ENCODE measurements around the gene EBF3. TPM values are rescaled to one million over a fixed set of nuclear protein-coding genes. Genes with fewer than 3 reads are reported as not detected.

EBF3 gene
- total RNA-seq, 2 experiments from 2014 or later: not detected

- H3K9me3 Mint-ChIP-seq: no peaks in the 10 kb centered on the region
- CTCF ChIA-PET: interaction anchor here (1.7 kb wide), 1 partner anchor 15 kb away, joined by 4 read pairs; no protein-coding TSS in a partner anchor
- DNase-seq: no peak
- H3K27ac Mint-ChIP-seq: no peak overlapping the region
- H3K27me3 Mint-ChIP-seq (ENCODE audit: low read depth): no peaks in the 10 kb centered on the region
- intact Hi-C loops (cut with micrococcal nuclease): no loop called here
- H3K4me1 Mint-ChIP-seq (ENCODE audit: low read depth): no peaks in the 10 kb centered on the region
- no peak overlapping the region for H3K4me3 Mint-ChIP-seq
- no peaks in the 10 kb centered on the region for H3K36me3 Mint-ChIP-seq (ENCODE audit: low read depth)
Observed at GRCh38 chr10:129880191-129880870, 83.7 kb downstream of the EBF3 start.

GRCh38 chr10:129879655-129880054, 84.4 kb downstream of the EBF3 start:
- Mint-ChIP-seq H3K27ac (no peak overlapping the region), H3K27me3 (ENCODE audit: low read depth) (no peaks in the 10 kb centered on the region), H3K4me3 (no peak overlapping the region), H3K36me3 (ENCODE audit: low read depth) (no peaks in the 10 kb centered on the region), H3K9me3 (no peaks in the 10 kb centered on the region), H3K4me1 (ENCODE audit: low read depth) (no peaks in the 10 kb centered on the region)
- intact Hi-C loops (cut with micrococcal nuclease): loop anchor here (5.0 kb wide), 1 partner anchor 93 kb away; no protein-coding TSS in a partner anchor
- DNase-seq: no peak
- CTCF ChIA-PET: interaction anchor here (1.2 to 1.7 kb wide), 2 partner anchors 16 to 92 kb away, joined by 3 to 4 read pairs; no protein-coding TSS in a partner anchor

- no peaks in the 10 kb centered on the region for H3K27me3 Mint-ChIP-seq (ENCODE audit: low read depth)
- H3K27ac Mint-ChIP-seq: no peak overlapping the region
- DNase-seq: no peak
- CTCF ChIA-PET: interaction anchor here (1.2 to 1.7 kb wide), 2 partner anchors 17 to 93 kb away, joined by 3 to 4 read pairs; no protein-coding TSS in a partner anchor
- H3K4me3 Mint-ChIP-seq: no peak overlapping the region
- no peaks in the 10 kb centered on the region for H3K4me1 Mint-ChIP-seq (ENCODE audit: low read depth)
- intact Hi-C loops (cut with micrococcal nuclease): loop anchor here (5.0 kb wide), 1 partner anchor 93 kb away; no protein-coding TSS in a partner anchor
- no peaks in the 10 kb centered on the region for H3K9me3 Mint-ChIP-seq
- no peaks in the 10 kb centered on the region for H3K36me3 Mint-ChIP-seq (ENCODE audit: low read depth)
Observed at GRCh38 chr10:129878835-129879234, 85.2 kb downstream of the EBF3 start.

- CTCF ChIA-PET: interaction anchor here (0.7 to 1.8 kb wide), 2 partner anchors 11 to 18 kb away, joined by 3 to 5 read pairs; no protein-coding TSS in a partner anchor
- Mint-ChIP-seq H3K27me3 (ENCODE audit: low read depth) (no peaks in the 10 kb centered on the region), H3K4me3 (no peak overlapping the region), H3K9me3 (no peaks in the 10 kb centered on the region), H3K36me3 (ENCODE audit: low read depth) (no peaks in the 10 kb centered on the region), H3K4me1 (ENCODE audit: low read depth) (no peaks in the 10 kb centered on the region), H3K27ac (no peak overlapping the region)
- DNase-seq: peak; percentile 61
- intact Hi-C loops (cut with micrococcal nuclease): loop anchor here (5.0 kb wide), 1 partner anchor 94 kb away; no protein-coding TSS in a partner anchor
Observed at GRCh38 chr10:129877773-129878371, 86.2 kb downstream of the EBF3 start.

- intact Hi-C loops (cut with micrococcal nuclease): loop anchor here (5.0 kb wide), 1 partner anchor 95 kb away; no protein-coding TSS in a partner anchor
- no peaks in the 10 kb centered on the region for H3K4me1 Mint-ChIP-seq (ENCODE audit: low read depth)
- H3K27me3 Mint-ChIP-seq (ENCODE audit: low read depth): no peaks in the 10 kb centered on the region
- H3K9me3 Mint-ChIP-seq: no peaks in the 10 kb centered on the region
- CTCF ChIA-PET: interaction anchor here (0.7 to 1.8 kb wide), 5 partner anchors 12 to 491 kb away, joined by 3 to 5 read pairs (median 4); no protein-coding TSS in a partner anchor
- no peak overlapping the region for H3K4me3 Mint-ChIP-seq
- H3K36me3 Mint-ChIP-seq (ENCODE audit: low read depth): no peaks in the 10 kb centered on the region
- DNase-seq: no peak
- no peak overlapping the region for H3K27ac Mint-ChIP-seq
Observed at GRCh38 chr10:129876838-129877237, 87.2 kb downstream of the EBF3 start.

- Mint-ChIP-seq H3K27ac (no peak overlapping the region), H3K36me3 (ENCODE audit: low read depth) (no peaks in the 10 kb centered on the region), H3K9me3 (no peaks in the 10 kb centered on the region), H3K4me3 (no peak overlapping the region), H3K27me3 (ENCODE audit: low read depth) (peaks cover 3% of the 10 kb centered on the region), H3K4me1 (ENCODE audit: low read depth) (peaks cover 3% of the 10 kb centered on the region)
- CTCF ChIA-PET: interaction anchor here (0.5 to 1.3 kb wide), 4 partner anchors 12 to 302 kb away, joined by 3 to 5 read pairs (median 4); no protein-coding TSS in a partner anchor
- DNase-seq: no peak
- intact Hi-C loops (cut with micrococcal nuclease): loop anchor here (5.0 kb wide), 1 partner anchor 96 kb away; no protein-coding TSS in a partner anchor
Observed at GRCh38 chr10:129875993-129876726, 87.9 kb downstream of the EBF3 start.

- DNase-seq: no peak
- intact Hi-C loops (cut with micrococcal nuclease): no loop called here
- Mint-ChIP-seq H3K9me3 (no peaks in the 10 kb centered on the region), H3K4me3 (no peak overlapping the region), H3K27ac (no peak overlapping the region), H3K36me3 (ENCODE audit: low read depth) (no peaks in the 10 kb centered on the region), H3K4me1 (ENCODE audit: low read depth) (peaks cover 5% of the 10 kb centered on the region), H3K27me3 (ENCODE audit: low read depth) (peaks cover 8% of the 10 kb centered on the region)
- CTCF ChIA-PET: interaction anchor here (0.6 kb wide), 1 partner anchor 31 kb away, joined by 4 read pairs; no protein-coding TSS in a partner anchor
Observed at GRCh38 chr10:129873351-129873750, 90.7 kb downstream of the EBF3 start.

- Mint-ChIP-seq H3K9me3 (no peaks in the 10 kb centered on the region), H3K27ac (no peak overlapping the region), H3K4me3 (no peak overlapping the region), H3K36me3 (ENCODE audit: low read depth) (no peaks in the 10 kb centered on the region), H3K27me3 (ENCODE audit: low read depth) (peaks cover 8% of the 10 kb centered on the region), H3K4me1 (ENCODE audit: low read depth) (peaks cover 5% of the 10 kb centered on the region)
- DNase-seq: no peak
- CTCF ChIA-PET: interaction anchor here (0.7 to 0.8 kb wide), 2 partner anchors 254 to 1893 kb away, joined by 3 read pairs; no protein-coding TSS in a partner anchor
- intact Hi-C loops (cut with micrococcal nuclease): no loop called here
Observed at GRCh38 chr10:129871966-129872365, 92.1 kb downstream of the EBF3 start.

- intact Hi-C loops (cut with micrococcal nuclease): no loop called here
- peaks cover 5% of the 10 kb centered on the region for H3K4me1 Mint-ChIP-seq (ENCODE audit: low read depth)
- CTCF ChIA-PET: no interaction called here
- H3K4me3 Mint-ChIP-seq: no peak overlapping the region
- no peaks in the 10 kb centered on the region for H3K9me3 Mint-ChIP-seq
- H3K27ac Mint-ChIP-seq: no peak overlapping the region
- DNase-seq: no peak
- H3K36me3 Mint-ChIP-seq (ENCODE audit: low read depth): no peaks in the 10 kb centered on the region
- peaks cover 8% of the 10 kb centered on the region for H3K27me3 Mint-ChIP-seq (ENCODE audit: low read depth)
Observed at GRCh38 chr10:129870961-129871621, 93.0 kb downstream of the EBF3 start.

- CTCF ChIA-PET: interaction anchor here (0.6 kb wide), 1 partner anchor 550 kb away, joined by 6 read pairs; no protein-coding TSS in a partner anchor
- no peaks in the 10 kb centered on the region for H3K36me3 Mint-ChIP-seq (ENCODE audit: low read depth)
- intact Hi-C loops (cut with micrococcal nuclease): no loop called here
- no peaks in the 10 kb centered on the region for H3K9me3 Mint-ChIP-seq
- H3K4me1 Mint-ChIP-seq (ENCODE audit: low read depth): peaks cover 5% of the 10 kb centered on the region
- H3K27ac Mint-ChIP-seq: no peak overlapping the region
- DNase-seq: no peak
- H3K4me3 Mint-ChIP-seq: no peak overlapping the region
- H3K27me3 Mint-ChIP-seq (ENCODE audit: low read depth): peaks cover 8% of the 10 kb centered on the region
Observed at GRCh38 chr10:129870474-129870757, 93.7 kb downstream of the EBF3 start.

- DNase-seq: no peak
- intact Hi-C loops (cut with micrococcal nuclease): no loop called here
- H3K36me3 Mint-ChIP-seq (ENCODE audit: low read depth): no peaks in the 10 kb centered on the region
- no peak overlapping the region for H3K27ac Mint-ChIP-seq
- H3K9me3 Mint-ChIP-seq: no peaks in the 10 kb centered on the region
- no peak overlapping the region for H3K4me3 Mint-ChIP-seq
- peaks cover 8% of the 10 kb centered on the region for H3K27me3 Mint-ChIP-seq (ENCODE audit: low read depth)
- CTCF ChIA-PET: interaction anchor here (0.6 kb wide), 1 partner anchor 551 kb away, joined by 6 read pairs; no protein-coding TSS in a partner anchor
- H3K4me1 Mint-ChIP-seq (ENCODE audit: low read depth): peaks cover 5% of the 10 kb centered on the region
Observed at GRCh38 chr10:129869596-129870473, 94.2 kb downstream of the EBF3 start.
